GM21360 (cell line): ENCODE measurements around the gene ZFPM1.

Experiments used
- ATAC-seq: cut with Tn5 transposase; IDR thresholded peaks from one replicate; pipeline ENCODE4 v1.9.1; 2021; ENCODE audit warnings: mild to moderate bottlenecking, moderate library complexity; ENCODE audit not compliant: unreplicated experiment

The ZFPM1 gene

DNA sequence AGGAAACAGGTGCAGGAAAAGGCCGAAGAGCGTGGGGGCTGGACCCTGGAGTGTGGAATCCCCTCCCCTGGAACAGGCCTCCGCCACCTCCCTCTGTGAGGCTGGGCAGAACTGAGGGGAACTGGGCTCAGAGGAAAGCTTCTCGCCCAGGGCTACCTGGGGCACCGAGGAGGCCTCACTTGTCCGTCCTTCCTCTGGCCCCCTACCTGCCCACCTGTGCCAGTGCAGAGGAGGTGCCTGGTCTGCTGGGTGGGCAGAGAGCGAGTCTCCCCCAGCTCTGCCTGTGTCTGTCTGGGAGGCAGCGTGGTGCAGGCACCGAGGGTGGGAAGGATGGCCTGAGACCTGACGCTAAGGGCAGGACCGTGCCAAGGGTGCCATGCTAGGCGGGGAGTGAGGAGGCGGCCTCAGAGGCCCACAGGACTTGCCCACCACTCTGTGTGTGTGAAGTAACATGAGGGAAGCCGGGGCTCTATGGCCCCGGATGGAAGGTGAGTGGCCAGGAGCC lies 42.2 kb downstream of the ZFPM1 start:
- ATAC-seq, result no peak

DNA sequence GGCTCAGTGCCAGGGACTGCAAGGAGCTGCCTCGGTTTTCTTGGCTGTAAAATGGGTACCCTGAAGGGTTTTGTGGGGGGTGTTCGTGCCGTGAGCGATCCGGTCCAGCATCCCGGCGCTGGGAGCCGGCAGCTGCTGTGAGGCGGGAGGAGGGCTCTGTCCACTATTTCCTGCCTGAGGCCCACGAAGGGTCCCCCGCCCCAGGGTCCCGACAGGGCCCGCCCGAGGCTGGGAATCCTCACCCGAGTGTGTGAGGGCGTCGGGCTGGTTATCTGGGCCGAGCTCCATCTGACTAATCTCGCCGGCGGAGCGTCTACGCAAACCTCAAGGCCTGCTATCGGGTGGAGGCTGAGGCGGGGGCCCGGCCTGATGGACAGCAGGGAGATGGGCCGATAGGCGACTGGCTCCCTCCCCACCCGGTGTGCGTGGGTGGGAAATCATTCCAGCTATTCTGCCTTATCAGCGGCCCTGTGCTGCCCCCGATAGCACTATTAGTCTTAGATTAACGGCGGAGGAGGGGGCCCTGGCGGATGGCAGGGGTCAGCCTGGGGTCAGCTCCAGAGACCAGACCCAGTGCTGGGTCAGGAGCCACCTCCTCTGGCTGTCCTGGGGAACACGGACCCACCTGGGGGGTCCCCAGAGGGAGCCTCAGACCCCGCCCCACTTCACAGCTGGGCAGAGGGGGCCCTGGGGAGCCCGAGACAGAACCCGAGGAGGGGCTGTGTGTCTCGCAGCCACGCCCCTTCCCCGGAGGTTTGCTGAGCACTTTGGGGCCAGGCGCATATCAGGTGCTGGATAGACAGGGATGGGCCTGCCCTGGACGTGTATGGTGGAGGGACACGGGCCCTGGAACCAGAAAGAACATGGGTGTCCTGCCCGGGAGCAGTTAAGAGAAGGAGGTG lies 44.7 kb downstream of the ZFPM1 start:
- no peak for ATAC-seq

DNA sequence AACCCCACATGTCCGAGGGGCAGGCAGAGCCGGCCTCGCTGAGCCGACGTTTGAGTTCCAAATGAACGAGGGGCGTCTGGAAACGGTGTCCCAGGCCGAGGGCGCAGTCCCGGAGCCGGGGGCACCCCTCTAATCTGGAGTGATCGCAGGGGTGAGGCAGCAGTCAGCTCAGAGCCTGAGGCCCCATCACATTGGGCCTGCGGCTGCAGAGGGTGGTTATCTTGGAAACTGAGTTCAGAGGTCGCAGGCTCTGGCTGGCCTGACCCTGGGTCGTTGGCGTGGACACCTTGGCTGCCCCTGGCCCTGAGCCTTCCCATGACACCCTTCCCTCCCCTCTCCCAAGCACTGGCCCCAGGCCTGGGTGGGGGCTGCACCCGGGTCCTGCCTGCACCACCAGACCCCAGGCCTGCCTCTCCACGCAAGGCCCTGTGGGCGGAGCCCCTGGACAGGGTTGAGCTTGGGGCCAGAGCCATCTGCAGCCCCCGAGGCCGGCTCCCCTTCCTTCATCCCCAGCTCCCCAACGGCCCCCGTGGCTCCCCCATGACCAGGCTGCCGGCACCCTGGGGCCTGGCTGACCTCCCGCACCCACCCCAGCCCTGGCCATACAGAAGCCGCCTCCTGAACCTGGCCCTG lies 45.6 kb downstream of the ZFPM1 start:
- no peak for ATAC-seq

DNA sequence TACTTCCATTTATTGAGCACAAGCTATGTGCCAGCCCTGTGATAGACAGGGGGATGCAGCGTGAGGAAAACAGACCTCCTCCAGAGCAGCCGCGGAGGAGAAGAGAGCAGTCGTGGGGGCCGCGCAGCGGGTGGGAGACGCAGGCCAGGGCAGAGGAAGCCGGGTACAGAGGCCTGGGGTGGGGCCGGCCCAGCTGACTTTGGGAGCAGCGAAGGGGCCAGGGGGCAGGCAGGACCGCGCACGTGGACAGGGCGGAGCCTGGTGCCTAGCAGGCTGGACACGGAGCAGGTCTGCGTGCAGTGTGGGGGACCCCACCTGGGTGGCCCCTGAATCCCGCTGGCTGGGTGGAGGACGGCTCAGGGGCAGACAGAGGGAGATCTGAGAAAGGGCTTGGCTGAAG lies 46.2 kb downstream of the ZFPM1 start:
- no peak for ATAC-seq

DNA sequence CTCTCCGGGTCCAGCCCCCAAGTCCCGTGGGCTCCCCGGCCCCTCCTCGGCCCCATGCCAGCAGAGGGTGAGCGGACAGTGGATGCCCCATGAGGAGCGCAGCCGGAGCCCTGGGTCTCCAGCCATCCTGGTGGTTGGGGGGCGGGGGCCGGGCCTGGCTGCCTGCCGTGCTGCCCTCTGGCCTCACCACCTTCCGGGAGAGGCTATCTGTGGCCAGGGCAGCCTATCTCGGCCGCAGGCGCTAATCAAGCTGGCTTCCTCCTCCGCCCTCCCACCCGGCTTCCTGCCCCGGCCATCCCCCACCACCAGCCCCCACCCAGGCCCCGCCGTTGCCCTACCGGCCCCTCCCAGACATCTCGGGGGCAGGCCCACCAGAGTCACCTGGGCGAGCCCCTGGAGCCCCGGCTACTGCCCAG lies 46.8 kb downstream of the ZFPM1 start:
- ATAC-seq, result no peak

DNA sequence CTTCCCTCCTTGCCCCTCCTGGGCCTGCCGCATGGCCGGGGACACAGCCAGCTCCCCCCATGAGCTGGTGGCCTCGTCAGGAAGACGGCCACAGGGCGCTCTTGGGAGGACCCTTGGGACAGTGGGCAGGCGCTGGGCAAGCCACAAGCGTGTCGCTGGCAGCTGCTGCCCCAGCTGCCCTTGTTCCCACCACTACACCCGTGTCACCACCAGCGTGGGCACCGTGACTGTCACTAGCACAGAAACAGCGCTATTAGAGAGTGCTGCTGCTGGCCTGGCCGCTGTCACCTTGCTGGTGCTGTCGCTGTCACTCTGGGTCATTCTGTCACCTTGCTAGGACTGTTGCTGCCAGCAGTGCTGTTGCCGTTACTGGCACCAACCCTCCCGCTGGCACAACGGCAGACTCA lies 47.2 kb downstream of the ZFPM1 start:
- ATAC-seq, result no peak

DNA sequence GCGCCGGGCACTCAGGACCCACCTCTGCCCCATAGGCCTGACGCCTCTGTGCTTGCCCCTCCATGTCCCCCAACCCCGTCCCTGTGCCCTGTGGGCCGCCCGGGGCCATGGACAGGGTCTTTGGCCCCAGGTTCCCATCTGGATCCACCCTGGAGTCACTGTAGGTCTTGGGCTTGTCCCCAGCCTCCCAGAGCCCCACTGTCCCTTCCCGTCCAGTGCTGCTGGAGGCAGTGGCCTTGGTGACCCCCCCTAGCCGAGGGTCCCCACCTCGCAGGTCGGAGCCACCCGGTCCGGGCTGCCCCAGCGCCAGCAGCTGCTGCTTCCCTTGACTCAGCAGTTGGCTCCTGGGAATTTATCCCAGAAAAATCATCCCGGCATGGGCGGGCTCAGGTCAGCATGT lies 49.3 kb downstream of the ZFPM1 start:
- no peak for ATAC-seq

DNA sequence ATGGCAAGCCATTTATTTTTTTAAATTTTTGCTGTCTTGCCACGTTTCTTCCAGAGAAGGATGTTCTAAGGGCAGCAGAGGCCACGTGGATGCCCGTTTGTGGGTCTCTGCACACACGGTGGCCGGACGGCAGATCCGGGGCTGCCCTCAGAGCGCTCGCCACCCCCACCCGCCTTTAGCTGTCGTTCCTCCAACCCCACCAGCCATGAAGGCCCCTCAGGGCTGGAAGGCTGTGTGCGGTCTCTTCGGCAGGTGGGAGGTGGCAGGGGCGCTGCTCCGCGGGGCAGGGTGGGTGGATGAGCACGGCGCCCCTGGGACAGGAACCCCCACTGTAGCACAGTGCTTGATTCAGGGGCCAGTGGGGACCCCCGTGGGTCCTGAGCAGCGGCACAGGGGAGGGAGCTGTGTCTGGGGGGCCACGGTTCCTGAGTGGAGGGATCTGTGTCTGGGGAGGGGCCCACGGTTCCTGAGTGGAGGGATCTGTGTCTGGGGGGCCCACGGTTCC lies 49.7 kb downstream of the ZFPM1 start:
- no peak for ATAC-seq

DNA sequence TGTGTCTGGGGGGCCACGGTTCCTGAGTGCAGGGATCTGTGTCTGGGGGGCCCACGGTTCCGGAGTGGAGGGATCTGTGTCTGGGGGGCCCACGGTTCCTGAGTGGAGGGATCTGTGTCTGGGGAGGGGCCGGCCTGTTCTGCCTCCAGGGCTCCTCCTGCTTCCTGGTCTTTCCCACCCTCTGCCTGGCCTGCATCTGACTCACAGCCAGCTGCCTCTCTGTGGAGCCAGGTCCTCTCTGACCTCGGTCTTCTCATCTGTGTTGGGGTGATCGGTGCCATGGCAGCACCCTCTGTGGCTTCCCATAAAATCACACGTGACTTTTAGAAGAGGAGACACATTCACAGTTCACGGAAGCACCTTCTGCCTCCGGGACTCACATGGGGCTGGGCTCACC lies 50.3 kb downstream of the ZFPM1 start:
- ATAC-seq, result no peak

DNA sequence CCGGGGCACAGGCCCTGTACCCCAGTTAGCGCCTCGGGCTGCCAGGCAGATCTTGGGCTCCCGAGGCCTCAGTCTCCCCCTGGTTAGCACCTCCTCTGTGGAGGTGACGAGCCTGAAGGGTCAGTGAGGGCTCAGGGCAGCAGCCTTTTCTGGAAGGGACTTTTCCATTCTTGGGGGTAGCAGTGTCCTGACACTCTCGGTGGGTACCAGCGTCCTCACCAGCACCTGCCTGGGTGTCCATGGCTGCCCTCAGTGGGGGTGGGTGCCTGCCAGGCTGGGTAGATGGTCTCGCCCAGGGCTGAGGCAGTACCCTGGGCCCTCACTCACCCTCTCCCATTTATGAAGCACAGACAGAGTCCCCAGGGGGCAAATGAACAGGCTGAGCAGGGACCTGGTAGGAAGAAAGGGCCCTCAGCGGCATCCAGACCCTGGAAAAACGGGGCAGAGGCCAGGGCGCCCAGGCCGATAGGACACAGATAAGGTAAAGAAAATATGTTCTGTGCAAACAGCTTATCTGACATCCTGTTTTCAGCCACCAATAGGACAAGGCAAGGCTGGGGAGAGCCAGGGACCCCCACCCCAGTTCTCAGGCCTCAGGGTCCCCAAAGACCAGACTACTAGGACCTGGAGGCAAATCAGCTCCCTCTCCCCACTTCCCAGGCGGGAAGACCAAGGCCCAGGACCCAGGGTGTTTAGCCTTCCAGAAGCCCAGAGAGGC lies 50.9 kb downstream of the ZFPM1 start:
- ATAC-seq, result no peak

DNA sequence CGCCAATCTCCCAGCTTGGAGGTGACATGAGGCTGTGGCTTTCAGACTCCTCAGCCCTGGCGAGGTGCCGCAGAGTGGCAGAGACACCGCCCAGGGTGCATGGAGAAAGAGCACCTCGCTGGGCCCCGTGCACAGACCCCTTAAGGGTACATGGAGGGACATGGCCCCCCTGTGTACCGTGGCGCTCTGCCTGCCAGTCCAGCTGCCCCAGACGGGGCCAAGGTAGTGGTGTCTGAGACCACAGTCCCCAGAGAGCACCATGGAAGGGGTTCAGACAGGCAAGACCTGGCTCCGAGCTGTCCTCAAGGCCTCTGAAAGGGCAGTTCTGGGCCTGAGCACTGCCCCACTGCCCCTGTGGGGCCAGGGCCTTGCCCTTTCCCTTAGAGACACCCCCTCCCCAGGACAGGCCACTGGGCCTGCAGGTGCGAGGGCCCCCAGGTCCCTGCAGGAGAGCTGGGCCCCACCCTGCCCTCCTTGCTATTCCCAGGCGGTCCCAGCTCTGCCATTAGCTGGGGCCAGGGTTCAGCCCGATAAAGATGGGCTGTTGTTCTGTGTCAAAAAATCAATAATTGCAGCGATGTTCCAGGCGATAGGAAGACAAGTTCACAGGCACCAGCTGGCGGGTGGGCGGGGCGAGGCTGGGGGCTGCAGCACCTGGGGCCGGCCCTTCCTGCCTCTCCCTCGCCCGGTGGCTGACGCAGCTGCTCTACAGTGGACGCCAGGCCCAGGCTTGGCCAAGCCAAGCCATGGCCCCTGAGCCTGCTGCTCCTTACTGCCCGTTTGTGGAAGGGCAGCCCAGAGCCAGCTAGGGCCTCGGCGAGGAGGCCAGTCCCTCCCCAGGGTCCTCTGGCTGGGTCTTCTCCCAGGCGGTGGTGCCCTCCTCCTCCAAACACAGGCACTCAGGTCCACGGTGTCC lies 51.7 kb downstream of the ZFPM1 start:
- ATAC-seq, result no peak

DNA sequence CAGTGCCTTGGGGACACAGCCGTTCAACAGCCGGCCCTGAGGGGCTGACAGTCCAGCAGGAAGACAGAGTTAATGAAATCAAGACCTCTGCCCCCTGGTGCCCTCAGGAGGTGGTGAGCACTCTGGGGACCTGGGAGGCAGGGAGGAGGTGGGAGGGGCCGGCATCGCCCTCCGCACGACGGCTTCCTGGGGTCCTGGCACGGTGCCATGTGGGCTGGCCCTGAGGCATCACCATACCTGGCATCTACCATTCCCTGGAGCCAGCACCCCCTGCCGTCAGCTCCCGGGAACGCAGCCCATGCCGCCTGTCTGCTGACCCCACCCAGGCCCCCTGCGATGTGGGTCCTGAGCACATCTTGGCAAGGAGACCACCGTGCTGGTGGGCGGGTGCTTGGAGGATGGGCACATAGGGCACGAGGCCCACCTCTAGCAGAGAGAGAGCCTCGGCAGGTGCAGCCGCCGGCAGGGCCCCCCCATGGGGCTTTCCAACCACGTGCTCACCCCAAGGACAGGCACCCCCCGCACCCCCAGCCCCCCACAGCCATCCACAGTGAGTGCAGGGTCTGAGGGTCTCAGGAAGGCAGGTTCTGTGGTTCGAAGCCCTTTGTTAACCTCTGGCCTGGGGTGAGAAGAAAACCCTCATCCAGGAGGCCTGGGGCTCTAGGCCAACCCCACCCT lies 52.5 kb downstream of the ZFPM1 start:
- ATAC-seq, result no peak

DNA sequence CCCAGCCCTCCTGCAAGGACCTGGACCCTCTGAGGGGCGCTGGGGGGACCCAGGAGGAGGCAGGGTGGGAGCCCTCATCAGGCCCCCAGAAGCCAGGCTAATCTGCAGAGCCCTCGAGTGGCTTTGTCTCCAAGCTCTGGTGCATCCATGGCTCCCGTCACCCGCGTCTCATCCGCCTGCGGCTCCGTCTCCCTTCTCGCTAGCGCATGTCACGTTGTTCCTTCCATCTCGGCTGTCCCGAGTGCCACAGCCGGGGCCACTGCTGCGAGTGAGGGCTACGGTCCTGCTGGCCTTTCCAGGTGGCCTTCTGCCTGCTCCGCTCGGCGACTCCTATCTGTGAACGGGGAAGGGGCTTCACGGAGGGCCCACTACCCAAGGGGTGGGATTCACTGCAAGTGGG lies 53.6 kb downstream of the ZFPM1 start:
- ATAC-seq, result no peak

DNA sequence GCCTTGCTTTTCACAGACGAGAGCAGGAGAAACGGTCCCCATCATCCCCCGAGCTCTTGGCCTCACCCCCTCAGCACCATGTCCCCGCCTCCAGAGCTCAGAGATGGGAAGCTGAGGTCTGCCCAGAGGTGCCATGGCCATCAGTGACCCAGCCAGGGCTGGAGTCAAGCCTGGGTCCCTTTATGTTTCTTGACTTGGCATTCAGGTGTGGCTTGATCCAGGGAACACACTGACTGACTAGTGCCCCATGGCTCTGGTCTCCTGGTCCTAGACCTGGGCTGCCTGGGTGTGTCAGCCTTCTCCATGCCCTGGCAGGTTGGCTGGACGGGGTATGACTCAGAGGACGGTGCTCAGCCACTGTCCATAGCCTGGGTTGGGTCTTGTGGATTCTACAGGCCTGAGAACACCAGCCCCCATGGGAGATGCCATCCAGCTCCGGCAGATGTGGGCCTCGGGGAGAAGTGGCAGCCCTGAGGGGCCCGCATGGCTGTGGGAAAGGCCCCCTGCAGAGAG lies 54.2 kb downstream of the ZFPM1 start:
- no peak for ATAC-seq

DNA sequence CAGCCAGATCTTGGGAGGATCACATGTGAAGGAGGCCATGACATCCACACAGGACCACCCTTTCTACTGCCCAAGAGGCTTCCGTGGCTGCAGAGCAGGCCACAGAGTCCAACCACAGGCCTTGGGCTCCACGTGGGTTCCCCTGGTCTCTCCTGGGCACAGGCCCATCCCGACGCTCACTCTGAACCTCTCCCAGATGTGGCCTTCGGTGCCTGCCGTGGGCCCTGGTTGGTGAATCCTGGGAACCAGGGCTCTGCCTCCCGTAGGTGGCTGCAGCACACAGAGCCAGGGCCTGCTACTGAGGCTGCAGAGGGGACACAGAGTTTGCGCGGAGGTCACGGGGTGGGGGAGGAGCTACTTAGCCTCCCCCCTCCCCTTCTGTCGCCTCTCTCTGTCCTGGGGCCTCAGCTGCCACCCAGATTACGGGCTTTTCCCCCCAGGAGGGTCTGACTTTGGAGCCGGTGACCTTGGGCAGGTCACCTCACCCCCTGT lies 55.3 kb downstream of the ZFPM1 start:
- ATAC-seq, result no peak

DNA sequence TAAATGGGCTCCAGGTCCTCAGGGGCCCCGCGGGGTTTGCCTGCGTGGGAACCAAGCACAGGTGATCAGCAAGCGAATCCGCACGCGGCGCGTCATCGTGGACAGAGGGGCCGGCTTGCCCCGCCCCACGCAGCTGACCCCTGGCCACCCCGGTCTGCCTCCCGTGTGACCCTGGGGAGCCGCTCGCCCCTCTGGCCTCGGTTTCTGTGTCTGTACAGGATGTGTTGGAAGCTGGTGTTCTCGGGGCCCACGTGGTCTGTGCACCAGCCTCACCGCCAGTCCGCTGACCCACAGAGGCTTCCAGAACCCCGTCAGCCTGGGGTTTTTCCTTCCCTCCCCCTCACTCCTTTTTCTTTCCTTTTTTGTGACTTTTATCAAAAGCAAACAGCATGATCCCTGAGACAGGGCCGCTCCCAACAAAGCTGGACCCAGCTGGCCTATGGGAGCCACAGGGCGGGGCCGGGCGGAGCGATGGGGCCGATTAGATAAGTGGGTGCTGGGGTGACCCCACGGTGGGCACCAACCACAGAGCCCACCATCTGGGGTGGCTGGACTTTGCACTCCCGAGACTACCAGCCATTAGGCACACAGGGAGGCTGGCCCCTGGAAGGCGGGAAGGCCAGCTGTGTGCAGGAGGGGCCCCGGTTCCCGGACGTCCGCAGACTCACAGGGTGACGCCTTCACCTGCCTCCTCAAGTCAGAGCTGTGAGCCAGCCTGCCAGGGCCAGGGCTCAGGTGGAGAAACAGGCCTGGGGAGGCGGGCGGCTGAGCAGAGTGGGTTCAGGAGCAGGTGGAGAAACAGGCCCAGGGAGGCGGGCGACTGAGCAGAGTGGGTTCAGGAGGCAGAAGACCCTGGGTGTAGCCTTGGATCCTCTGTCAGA lies 56.0 kb downstream of the ZFPM1 start:
- no peak for ATAC-seq

DNA sequence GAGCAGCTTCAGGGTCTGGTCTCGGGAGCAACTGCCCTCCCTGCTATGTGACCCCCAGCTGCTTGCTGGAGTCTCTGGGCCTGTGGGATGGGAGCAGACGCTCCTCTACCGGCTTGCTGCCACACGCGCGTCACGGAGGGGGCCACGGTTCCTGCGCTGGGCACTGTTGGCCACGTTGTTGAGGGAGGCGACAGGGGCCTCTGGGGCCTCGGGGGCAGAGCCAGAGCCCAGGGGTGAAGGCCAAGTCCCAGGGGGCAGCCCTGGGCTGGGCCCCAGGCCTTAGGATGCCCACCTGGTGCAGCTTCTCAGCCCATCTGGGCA lies 56.6 kb downstream of the ZFPM1 start:
- no peak for ATAC-seq

DNA sequence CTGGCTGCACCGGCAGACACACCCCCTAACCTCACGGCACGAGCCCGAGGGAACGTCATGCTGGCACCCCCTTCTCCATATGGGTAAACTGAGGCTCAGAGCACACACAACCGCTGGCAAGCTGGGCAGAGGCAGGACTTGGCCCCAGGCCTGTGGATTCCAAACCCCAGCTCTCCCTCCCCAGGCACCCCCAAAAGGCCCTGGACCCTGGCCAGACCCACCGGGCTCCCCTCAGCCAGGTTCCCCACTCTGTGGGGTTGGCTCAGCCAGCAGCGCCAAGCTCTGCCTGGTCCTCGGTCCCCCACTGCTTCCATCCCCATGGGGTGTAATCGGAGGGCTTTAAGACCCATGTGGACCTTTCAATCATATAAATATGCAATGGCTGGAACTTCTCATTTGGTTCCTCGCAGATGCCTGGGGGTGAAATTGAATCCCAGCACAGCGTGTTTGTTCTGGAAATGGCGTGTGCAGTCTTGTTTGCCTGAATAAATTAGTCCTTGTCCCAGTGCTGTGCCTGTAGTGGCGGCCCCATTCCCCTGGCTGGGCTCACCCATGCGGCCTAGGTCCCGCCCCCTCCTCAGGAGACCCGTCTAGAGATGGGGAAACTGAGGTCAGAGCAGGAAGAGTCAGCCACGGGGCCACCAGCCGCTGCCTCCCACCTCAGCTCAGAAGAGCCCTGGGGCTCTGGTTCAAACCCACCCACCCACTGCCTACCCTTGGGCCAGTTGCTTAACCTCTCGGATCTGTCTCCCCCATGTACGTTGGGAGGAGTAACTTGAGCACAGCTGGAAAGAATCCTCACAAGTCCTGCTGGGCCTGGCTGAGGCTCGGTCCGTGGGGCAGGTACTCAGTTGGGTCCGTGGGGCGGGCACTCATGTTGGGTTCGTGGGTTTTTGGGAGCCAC lies 57.3 kb downstream of the ZFPM1 start:
- ATAC-seq, result no peak
